NCI-H2196 treated with DMSO at 0.1 percent for 48 hours (cell line): ENCODE data around the gene HTR2A.

Experiments
- DNase-seq: peaks from one replicate; lab custom pipeline; 2025; ENCODE audit not compliant: unreplicated experiment; lab: John Stamatoyannopoulos, UW

Gene HTR2A

GRCh38 chr13:46896341-46897137 is at the start of gene HTR2A:
TSS of gene HTR2A (minus strand) at chr13:46897053. CDS start at chr13:46895906, 1,147 bp downstream.
- DNase-seq = no peak

- DNase-seq = no peak
Observed at GRCh38 chr13:46936525-46936924, 39.7 kb upstream of the HTR2A start.

GRCh38 chr13:46934749-46935148 is 37.9 kb upstream of the HTR2A start:
- no peak for DNase-seq

GRCh38 chr13:46926916-46927590 is 30.2 kb upstream of the HTR2A start:
- DNase-seq = no peak

GRCh38 chr13:46925486-46925885 is 28.6 kb upstream of the HTR2A start:
- no peak for DNase-seq

- DNase-seq = no peak
Observed at GRCh38 chr13:46914341-46914740, 17.5 kb upstream of the HTR2A start.

- no peak for DNase-seq
Observed at GRCh38 chr13:46913757-46914156, 16.9 kb upstream of the HTR2A start.

GRCh38 chr13:46909042-46909441 is 12.2 kb upstream of the HTR2A start:
- DNase-seq = no peak

GRCh38 chr13:46908501-46908900 is 11.6 kb upstream of the HTR2A start:
- DNase-seq = no peak

GRCh38 chr13:46906405-46906804 is 9.6 kb upstream of the HTR2A start:
- DNase-seq = no peak

- DNase-seq = no peak
Observed at GRCh38 chr13:46905249-46905648, 8.4 kb upstream of the HTR2A start.

GRCh38 chr13:46903748-46904147 is 6.9 kb upstream of the HTR2A start:
- DNase-seq = no peak

GRCh38 chr13:46901721-46902120 is 4.9 kb upstream of the HTR2A start:
- no peak for DNase-seq

- DNase-seq = no peak
Observed at GRCh38 chr13:46899801-46900200, 2.9 kb upstream of the HTR2A start.

- DNase-seq = no peak
Observed at GRCh38 chr13:46895381-46895780, 1.5 kb downstream of the HTR2A start.

GRCh38 chr13:46894568-46894967 is 2.3 kb downstream of the HTR2A start:
- no peak for DNase-seq

- DNase-seq = no peak
Observed at GRCh38 chr13:46893798-46894560, 2.9 kb downstream of the HTR2A start.

GRCh38 chr13:46893221-46893740 is 3.6 kb downstream of the HTR2A start:
- DNase-seq = no peak

- DNase-seq = no peak
Observed at GRCh38 chr13:46885018-46885417, 11.8 kb downstream of the HTR2A start.

- DNase-seq = no peak
Observed at GRCh38 chr13:46884531-46884930, 12.3 kb downstream of the HTR2A start.

GRCh38 chr13:46881621-46882020 is 15.2 kb downstream of the HTR2A start:
- DNase-seq = no peak

GRCh38 chr13:46874006-46874405 is 22.8 kb downstream of the HTR2A start:
- no peak for DNase-seq
